Measurements from ENCODE around the gene FOXP1. TPM values are rescaled to one million over a fixed set of nuclear protein-coding genes. Genes with fewer than 3 reads are reported as not detected.

The FOXP1 gene
- total and polyA plus RNA-seq, 9 of the 15 experiments (the other 6 are each of a cell fraction or from before 2014, with no cell fraction given): 7.7 to 34.5 (median 13.7) TPM

DNA sequence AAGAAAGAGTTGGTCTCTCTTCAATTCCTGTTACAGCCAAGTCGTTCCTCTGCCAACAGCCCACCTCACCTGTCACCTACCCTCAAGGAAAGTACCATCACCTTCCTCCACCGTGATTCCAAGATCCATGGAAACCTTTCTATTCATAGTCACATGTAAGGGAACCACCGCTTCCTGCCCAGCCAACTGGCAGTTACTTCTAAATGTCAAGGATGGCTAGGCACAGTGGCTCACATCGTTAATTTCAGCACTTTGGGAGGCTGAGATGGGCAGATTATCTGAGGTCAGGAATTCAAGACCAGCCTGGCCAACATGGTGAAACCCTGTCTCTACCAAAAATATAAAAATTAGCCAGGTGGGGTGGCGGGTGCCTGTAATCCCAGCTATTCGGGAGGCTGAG lies 82.8 kb downstream of the FOXP1 start:
- no peak overlapping the region for H2AFZ ChIP-seq (ENCODE audit: low read depth, low read length)
- no peaks in the 10 kb centered on the region for H3K9me1 ChIP-seq (ENCODE audit: control insufficient read depth, insufficient read depth, low read length)
- intact Hi-C loops (cut with micrococcal nuclease): no loop called here
- no peak overlapping the region for H3K9ac ChIP-seq (ENCODE audit: insufficient read depth in 1 of 2, low read depth in 2 of 2, low read length in 2 of 2)
- in situ Hi-C loops (cut with MboI): no loop called here
- no peaks in the 10 kb centered on the region for H3K9me3 ChIP-seq (replicated peaks; ENCODE audit: control insufficient read depth, insufficient read depth, low read depth, low read length)
- ATAC-seq (no peak), DNase-seq (ENCODE audit: extremely low read depth in 1 of 4, low spot score in 3 of 4) (no peak), FAIRE-seq (no peak)
- no peaks in the 10 kb centered on the region for H3K36me3 ChIP-seq (ENCODE audit: control insufficient read depth, insufficient read depth, low read length)
- ChIA-PET CTCF (ENCODE audit: low intra/inter-chr PET ratio) (no interaction called here), POLR2A (no interaction called here)
- no peaks in the 10 kb centered on the region for H3K79me2 ChIP-seq (ENCODE audit: control insufficient read depth, insufficient read depth, low read length)
- TF ChIP-seq SMAD2 (IDR thresholded peaks at IDR 0.05; ENCODE audit: low read depth, low read length) (no peak), SNIP1 (IDR thresholded peaks at IDR 0.05; ENCODE audit: low read depth) (no peak), MAZ (CRISPR knock-in tag; conservative IDR thresholded peaks at IDR 0.05 in 1 of 2, IDR thresholded peaks at IDR 0.05 in 1 of 2) (no peak), CTBP1 (IDR thresholded peaks at IDR 0.05; ENCODE audit: borderline replicate concordance) (no peak), CHD1 (IDR thresholded peaks at IDR 0.05; ENCODE audit: low read length) (no peak), HMGN3 (IDR thresholded peaks at IDR 0.05; ENCODE audit: borderline replicate concordance, extremely low read depth, insufficient read length, low read depth, low read length) (no peak), ZBTB40 (IDR thresholded peaks at IDR 0.05) (no peak), ZBTB40 (CRISPR knock-in tag; IDR thresholded peaks at IDR 0.05) (no peak), ZNF507 (tag; conservative IDR thresholded peaks at IDR 0.05) (no peak), ELF4 (CRISPR knock-in tag; IDR thresholded peaks at IDR 0.05) (no peak), SUPT5H (IDR thresholded peaks at IDR 0.05) (no peak)
- TF ChIP-seq, protein P1, sequence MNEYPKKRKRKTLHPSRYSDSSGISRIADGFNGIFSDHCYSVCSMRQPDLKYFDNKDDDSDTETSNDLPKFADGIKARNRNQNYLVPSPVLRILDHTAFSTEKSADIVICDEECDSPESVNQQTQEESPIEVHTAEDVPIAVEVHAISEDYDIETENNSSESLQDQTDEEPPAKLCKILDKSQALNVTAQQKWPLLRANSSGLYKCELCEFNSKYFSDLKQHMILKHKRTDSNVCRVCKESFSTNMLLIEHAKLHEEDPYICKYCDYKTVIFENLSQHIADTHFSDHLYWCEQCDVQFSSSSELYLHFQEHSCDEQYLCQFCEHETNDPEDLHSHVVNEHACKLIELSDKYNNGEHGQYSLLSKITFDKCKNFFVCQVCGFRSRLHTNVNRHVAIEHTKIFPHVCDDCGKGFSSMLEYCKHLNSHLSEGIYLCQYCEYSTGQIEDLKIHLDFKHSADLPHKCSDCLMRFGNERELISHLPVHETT (CRISPR knock-in tag; conservative IDR thresholded peaks at IDR 0.05 in 1 of 2, IDR thresholded peaks at IDR 0.05 in 1 of 2): no peak
- no TSS peak for BruUV-seq (replicated peaks)
- H3K4me3 ChIP-seq: no peak overlapping the region
- H3K27me3 ChIP-seq (ENCODE audit: control insufficient read depth in 2 of 2, insufficient read depth in 2 of 2, low read length in 2 of 2): no peaks in the 10 kb centered on the region
- no peak overlapping the region for H3K27ac ChIP-seq (ENCODE audit: extremely low read depth, low read depth, low read length)
- peaks cover 0 to 23% of the 10 kb centered on the region in 2 experiments; a peak in 4 of 5 replicates for H3K4me1 ChIP-seq (replicated peaks in 1 of 2; ENCODE audit: control insufficient read depth in 2 of 2, insufficient read depth in 2 of 2, low read length in 2 of 2)
- whole genome bisulfite sequencing (ENCODE audit: insufficient coverage, low coverage, missing lambda C conversion rate): 66% methylated on average over 6 of the region's 6 CpGs
- no peak overlapping the region for H3K4me2 ChIP-seq (ENCODE audit: insufficient read depth, low read length)
- H4K20me1 ChIP-seq (replicated peaks; ENCODE audit: control insufficient read depth, insufficient read depth, low read length): no peaks in the 10 kb centered on the region
